NCI-H2171 treated with DMSO at 0.1 percent for 48 hours (cell line): Measurements from ENCODE around the gene LRRC4C.
"Not testable (repeated sequence)": the region's sequence is repeated elsewhere in the genome, so short reads cannot be mapped to it uniquely, and the experiment has no call there.

Source experiments
- DNase-seq: peaks from one replicate; lab custom pipeline; 2025; lab: John Stamatoyannopoulos, UW

LRRC4C gene

GRCh38 chr11:40867991-40868632 is 591.3 kb downstream of the LRRC4C start:
- DNase-seq, result no peak

GRCh38 chr11:40857754-40858153 is 601.7 kb downstream of the LRRC4C start:
- not testable (repeated sequence) for DNase-seq

GRCh38 chr11:40842750-40843339 is 616.6 kb downstream of the LRRC4C start:
- DNase-seq, result no peak

- no peak for DNase-seq
Measured at GRCh38 chr11:40841231-40841630, 618.2 kb downstream of the LRRC4C start.

GRCh38 chr11:40838181-40838683 is 621.2 kb downstream of the LRRC4C start:
- no peak for DNase-seq

GRCh38 chr11:40827116-40827515 is 632.3 kb downstream of the LRRC4C start:
- no peak for DNase-seq

- DNase-seq, result no peak
Measured at GRCh38 chr11:40826601-40827000, 632.9 kb downstream of the LRRC4C start.

GRCh38 chr11:40825201-40825834 is 634.1 kb downstream of the LRRC4C start:
- no peak for DNase-seq

GRCh38 chr11:40819230-40819629 is 640.2 kb downstream of the LRRC4C start:
- no peak for DNase-seq

GRCh38 chr11:40816976-40817375 is 642.5 kb downstream of the LRRC4C start:
- no peak for DNase-seq

- no peak for DNase-seq
Measured at GRCh38 chr11:40797981-40798380, 661.5 kb downstream of the LRRC4C start.

- no peak for DNase-seq
Measured at GRCh38 chr11:40787224-40787623, 672.2 kb downstream of the LRRC4C start.

- no peak for DNase-seq
Measured at GRCh38 chr11:40763046-40763445, 696.4 kb downstream of the LRRC4C start.

GRCh38 chr11:40759341-40759740 is 700.1 kb downstream of the LRRC4C start:
- no peak for DNase-seq

GRCh38 chr11:40754297-40754696 is 705.2 kb downstream of the LRRC4C start:
- no peak for DNase-seq

GRCh38 chr11:40746282-40746681 is 713.2 kb downstream of the LRRC4C start:
- DNase-seq, result no peak

- no peak for DNase-seq
Measured at GRCh38 chr11:40732132-40732531, 727.3 kb downstream of the LRRC4C start.

- peak; percentile 49 for DNase-seq
Measured at GRCh38 chr11:40722179-40722795, 737.2 kb downstream of the LRRC4C start.

- DNase-seq, result no peak
Measured at GRCh38 chr11:40716344-40717130, 742.9 kb downstream of the LRRC4C start.

- no peak for DNase-seq
Measured at GRCh38 chr11:40713083-40713482, 746.4 kb downstream of the LRRC4C start.

- no peak for DNase-seq
Measured at GRCh38 chr11:40701027-40701426, 758.4 kb downstream of the LRRC4C start.

GRCh38 chr11:40689823-40690222 is 769.6 kb downstream of the LRRC4C start:
- no peak for DNase-seq
